NCI-H748 treated with DMSO at 0.1 percent for 48 hours (cell line): ENCODE measurements around the gene LY6G6D.

Experiments
- DNase-seq: peaks from one replicate; lab custom pipeline; 2025; lab: John Stamatoyannopoulos, UW

The LY6G6D gene

DNA sequence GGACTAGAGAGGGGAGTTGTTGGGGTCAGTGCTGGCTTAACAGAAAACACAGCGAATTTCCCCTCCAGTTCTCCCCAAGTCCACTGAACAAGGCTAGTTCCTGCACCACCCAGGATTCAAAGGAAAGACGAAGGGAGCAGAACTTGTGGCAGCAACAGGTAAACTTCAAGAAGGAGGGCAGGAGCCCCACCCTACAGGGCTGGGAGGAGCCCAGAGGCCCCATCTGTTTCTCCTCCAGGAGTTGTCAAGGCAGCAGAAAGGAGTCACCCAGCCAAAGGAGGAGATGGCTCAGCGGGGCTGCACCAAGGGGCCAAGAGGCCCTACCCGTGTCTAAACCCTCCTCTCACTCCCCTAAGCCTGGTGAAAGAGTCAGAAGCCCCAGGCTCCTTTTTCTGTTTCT is 49.0 kb downstream of the LY6G6D start:
- DNase-seq: no peak

DNA sequence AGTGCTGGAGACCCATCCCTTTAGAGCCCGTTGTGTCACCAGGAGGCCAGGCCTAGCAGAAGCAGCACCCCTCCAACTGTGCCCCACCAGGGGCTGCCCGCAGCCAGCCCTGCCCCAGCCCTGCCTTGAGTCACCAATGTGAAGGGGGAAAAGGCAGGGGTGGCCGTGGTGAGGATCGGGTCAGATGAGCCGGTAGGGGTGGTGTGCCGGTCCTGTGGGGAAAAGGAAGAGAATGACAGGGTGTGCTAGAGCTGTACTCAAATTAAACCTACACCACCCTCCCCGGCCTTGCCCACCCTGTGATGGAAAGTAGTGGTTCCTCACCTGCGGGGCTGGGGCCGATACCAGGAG is 50.4 kb downstream of the LY6G6D start:
- DNase-seq: no peak

DNA sequence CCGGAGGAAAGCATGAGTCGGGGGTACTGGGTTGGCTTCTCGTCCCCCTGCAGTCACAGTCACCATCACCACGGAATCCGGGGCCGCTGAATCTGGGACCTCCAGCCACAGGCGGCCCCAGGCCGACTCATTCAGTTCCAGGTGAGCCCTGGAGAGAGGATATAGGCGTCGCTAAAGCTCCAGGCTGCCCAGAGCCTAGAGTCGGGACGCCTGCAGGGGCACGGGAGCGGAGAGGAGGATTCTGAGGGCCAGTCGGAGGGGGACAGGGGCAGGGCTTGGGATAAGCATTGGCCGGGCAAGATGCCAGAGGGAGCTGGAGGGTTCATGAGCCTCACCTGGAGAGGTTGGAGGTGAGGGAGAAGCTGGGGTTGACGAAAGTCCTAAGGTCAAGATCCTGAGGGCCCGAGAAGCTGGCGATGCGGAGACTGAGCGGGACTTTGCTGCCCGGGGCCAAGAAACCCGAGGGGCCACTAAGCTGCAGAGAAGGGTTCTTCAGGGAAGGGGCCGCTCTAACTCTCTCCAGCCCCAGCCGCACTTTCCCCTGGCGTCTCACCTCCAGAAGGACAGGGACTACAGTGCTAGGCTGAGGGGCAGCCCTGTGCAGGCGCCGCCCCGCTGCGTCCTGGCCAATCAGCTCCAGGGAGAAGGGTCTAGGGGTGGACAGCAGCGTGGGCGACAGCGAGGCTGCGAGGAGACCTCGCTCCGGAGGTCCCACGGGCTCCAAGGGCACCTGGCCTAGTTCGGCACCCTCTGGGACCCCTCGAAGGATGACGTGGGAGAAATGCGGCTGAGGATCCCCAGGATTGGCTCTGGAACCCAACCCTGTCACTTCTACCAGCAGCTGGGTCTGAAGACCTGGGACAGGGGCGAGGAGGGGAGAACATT is 51.0 kb downstream of the LY6G6D start:
- DNase-seq: no peak

DNA sequence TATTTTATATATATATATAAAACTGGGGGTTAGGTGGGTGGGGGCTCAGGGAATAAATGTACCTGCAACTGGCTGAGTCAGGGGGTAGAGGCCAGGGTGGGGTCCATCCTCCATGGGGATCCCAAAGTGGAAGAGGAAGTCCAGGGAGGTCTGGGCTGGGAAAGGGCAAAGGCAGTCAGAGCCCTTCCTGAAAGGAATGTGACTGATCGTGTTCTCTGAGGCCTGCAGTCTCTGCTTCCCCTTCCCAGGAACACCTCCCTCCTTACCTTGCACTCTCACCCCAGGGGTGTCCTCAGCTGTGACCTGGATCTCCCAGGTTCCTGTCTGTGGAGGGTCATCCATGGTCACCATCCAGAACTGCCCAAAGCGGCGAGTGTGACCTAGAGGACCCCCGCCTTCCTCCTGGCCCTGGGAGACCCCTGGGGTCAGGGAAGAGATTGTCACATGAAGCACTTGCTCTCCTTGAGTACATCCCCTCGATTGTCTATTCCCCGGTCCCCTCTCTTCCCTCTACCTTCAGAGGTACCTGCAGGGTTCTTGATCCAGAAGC is 52.0 kb downstream of the LY6G6D start:
- no peak for DNase-seq
